ENCODE data around the gene FRZB. TPM values are rescaled to one million over a fixed set of nuclear protein-coding genes. Genes with fewer than 3 reads are reported as not detected.
"Not testable (repeated sequence)": the region's sequence is repeated elsewhere in the genome, so short reads cannot be mapped to it uniquely, and the experiment has no call there.

Gene FRZB
- total RNA-seq, 1 donor from 2014 or later, result 2.2 TPM

- Mint-ChIP-seq H3K9me3 (ENCODE audit: unreplicated experiment) (peaks cover 7% of the 10 kb centered on the region), H3K4me3 (ENCODE audit: unreplicated experiment) (no peak overlapping the region), H3K4me1 (ENCODE audit: low read depth, unreplicated experiment) (peaks cover 11% of the 10 kb centered on the region), H3K27ac (ENCODE audit: unreplicated experiment) (no peak overlapping the region), H3K36me3 (ENCODE audit: unreplicated experiment) (no peaks in the 10 kb centered on the region), H3K27me3 (ENCODE audit: unreplicated experiment) (no peaks in the 10 kb centered on the region)
- no peak for TF ChIP-seq CTCF (IDR thresholded peaks at IDR 0.05; ENCODE audit: partially characterized antibody, unreplicated experiment)
- DNase-seq, result no peak
Observed at GRCh38 chr2:182895798-182896197, 29.4 kb upstream of the FRZB start.

GRCh38 chr2:182895169-182895568, 28.7 kb upstream of the FRZB start:
- H3K27ac Mint-ChIP-seq (ENCODE audit: unreplicated experiment), result no peak overlapping the region
- DNase-seq, result no peak
- no peaks in the 10 kb centered on the region for H3K36me3 Mint-ChIP-seq (ENCODE audit: unreplicated experiment)
- H3K9me3 Mint-ChIP-seq (ENCODE audit: unreplicated experiment), result peaks cover 7% of the 10 kb centered on the region
- no peak for TF ChIP-seq CTCF (IDR thresholded peaks at IDR 0.05; ENCODE audit: partially characterized antibody, unreplicated experiment)
- H3K4me3 Mint-ChIP-seq (ENCODE audit: unreplicated experiment), result no peak overlapping the region
- peaks cover 11% of the 10 kb centered on the region for H3K4me1 Mint-ChIP-seq (ENCODE audit: low read depth, unreplicated experiment)
- no peaks in the 10 kb centered on the region for H3K27me3 Mint-ChIP-seq (ENCODE audit: unreplicated experiment)

GRCh38 chr2:182894174-182894573, 27.7 kb upstream of the FRZB start:
- peaks cover 7% of the 10 kb centered on the region for H3K9me3 Mint-ChIP-seq (ENCODE audit: unreplicated experiment)
- peaks cover 11% of the 10 kb centered on the region for H3K4me1 Mint-ChIP-seq (ENCODE audit: low read depth, unreplicated experiment)
- no peaks in the 10 kb centered on the region for H3K36me3 Mint-ChIP-seq (ENCODE audit: unreplicated experiment)
- no peak for DNase-seq
- H3K27ac Mint-ChIP-seq (ENCODE audit: unreplicated experiment), result no peak overlapping the region
- H3K27me3 Mint-ChIP-seq (ENCODE audit: unreplicated experiment), result no peaks in the 10 kb centered on the region
- H3K4me3 Mint-ChIP-seq (ENCODE audit: unreplicated experiment), result no peak overlapping the region
- TF ChIP-seq CTCF (IDR thresholded peaks at IDR 0.05; ENCODE audit: partially characterized antibody, unreplicated experiment), result no peak

- no peaks in the 10 kb centered on the region for H3K36me3 Mint-ChIP-seq (ENCODE audit: unreplicated experiment)
- H3K27me3 Mint-ChIP-seq (ENCODE audit: unreplicated experiment), result no peaks in the 10 kb centered on the region
- DNase-seq, result no peak
- peaks cover 11% of the 10 kb centered on the region for H3K4me1 Mint-ChIP-seq (ENCODE audit: low read depth, unreplicated experiment)
- TF ChIP-seq CTCF (IDR thresholded peaks at IDR 0.05; ENCODE audit: partially characterized antibody, unreplicated experiment), result no peak
- peaks cover 7% of the 10 kb centered on the region for H3K9me3 Mint-ChIP-seq (ENCODE audit: unreplicated experiment)
- peak overlapping the region; percentile 28 for H3K27ac Mint-ChIP-seq (ENCODE audit: unreplicated experiment)
- H3K4me3 Mint-ChIP-seq (ENCODE audit: unreplicated experiment), result no peak overlapping the region
Observed at GRCh38 chr2:182893666-182894065, 27.2 kb upstream of the FRZB start.

- not testable (repeated sequence) for H3K36me3 Mint-ChIP-seq (ENCODE audit: unreplicated experiment); H3K4me3 Mint-ChIP-seq (ENCODE audit: unreplicated experiment); H3K9me3 Mint-ChIP-seq (ENCODE audit: unreplicated experiment); H3K27ac Mint-ChIP-seq (ENCODE audit: unreplicated experiment); DNase-seq; H3K27me3 Mint-ChIP-seq (ENCODE audit: unreplicated experiment)
- peaks cover 11% of the 10 kb centered on the region for H3K4me1 Mint-ChIP-seq (ENCODE audit: low read depth, unreplicated experiment)
Observed at GRCh38 chr2:182893035-182893434, 26.6 kb upstream of the FRZB start.

GRCh38 chr2:182891611-182892010, 25.2 kb upstream of the FRZB start:
- H3K9me3 Mint-ChIP-seq (ENCODE audit: unreplicated experiment), result peaks cover 2% of the 10 kb centered on the region
- DNase-seq, result no peak
- peaks cover 2% of the 10 kb centered on the region for H3K4me1 Mint-ChIP-seq (ENCODE audit: low read depth, unreplicated experiment)
- TF ChIP-seq CTCF (IDR thresholded peaks at IDR 0.05; ENCODE audit: partially characterized antibody, unreplicated experiment), result no peak
- no peak overlapping the region for H3K4me3 Mint-ChIP-seq (ENCODE audit: unreplicated experiment)
- no peak overlapping the region for H3K27ac Mint-ChIP-seq (ENCODE audit: unreplicated experiment)
- peaks cover 3% of the 10 kb centered on the region for H3K27me3 Mint-ChIP-seq (ENCODE audit: unreplicated experiment)
- H3K36me3 Mint-ChIP-seq (ENCODE audit: unreplicated experiment), result no peaks in the 10 kb centered on the region

All from glutamatergic neuron (in vitro differentiated cells).